ENCODE results near the gene REXO1. TPM values are rescaled to one million over a fixed set of nuclear protein-coding genes. Genes with fewer than 3 reads are reported as not detected.

The REXO1 gene
- total and polyA plus RNA-seq, 2 of the 13 experiments (the other 11 are each of a cell fraction or from before 2014, with no cell fraction given): 5.0 to 11.2 TPM

DNA sequence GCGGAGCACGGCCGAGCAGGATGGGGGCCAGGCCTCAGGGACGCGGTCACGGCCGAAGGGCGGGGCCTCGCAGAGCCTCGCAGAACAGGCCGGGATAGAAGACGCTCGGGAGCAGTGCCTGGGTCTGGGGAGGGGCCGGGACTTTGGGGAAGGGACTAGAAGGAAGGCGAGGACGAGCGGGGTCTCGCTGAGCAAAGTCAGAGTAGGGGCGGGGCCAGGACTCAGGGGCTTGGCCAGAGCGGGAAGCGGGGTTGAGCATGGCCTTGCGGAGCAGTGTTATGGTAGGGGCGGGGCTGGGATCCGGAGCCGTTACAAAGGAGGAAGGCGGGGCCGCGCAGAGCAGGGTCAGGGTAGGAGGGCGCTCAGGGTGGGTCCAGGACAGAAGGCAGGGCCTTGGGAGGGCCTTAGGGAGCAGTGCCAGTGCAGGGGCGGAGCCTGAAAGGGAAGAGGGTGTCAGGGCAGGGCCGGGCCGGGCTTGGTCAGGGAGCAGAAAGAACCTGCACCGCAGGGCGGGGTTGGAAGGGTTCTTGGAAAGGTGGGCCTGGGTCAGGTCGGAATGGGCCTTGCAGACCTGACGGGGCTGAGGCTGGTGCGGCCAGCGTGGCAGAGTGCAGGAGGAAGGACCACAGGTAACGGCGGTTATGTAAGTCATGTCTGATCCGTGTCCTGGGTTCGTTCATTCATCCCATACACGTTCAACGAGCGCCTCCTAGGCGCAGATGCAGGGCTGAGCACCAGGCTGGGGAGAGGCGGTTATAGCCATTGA lies 35.7 kb downstream of the REXO1 start (continued):
- no peak for TF ChIP-seq ZNF354B (CRISPR knock-in tag; IDR thresholded peaks at IDR 0.05)
- TF ChIP-seq MLLT10 (CRISPR knock-in tag; IDR thresholded peaks at IDR 0.05): no peak
- no peak for TF ChIP-seq FOXK2 (IDR thresholded peaks at IDR 0.05)
- TF ChIP-seq KAT2B (IDR thresholded peaks at IDR 0.05; ENCODE audit: borderline replicate concordance, low read depth, low read length): no peak
- no peak for TF ChIP-seq DPF2 (CRISPR knock-in tag; IDR thresholded peaks at IDR 0.05; ENCODE audit: borderline replicate concordance, low read depth)
- TF ChIP-seq, protein P1, sequence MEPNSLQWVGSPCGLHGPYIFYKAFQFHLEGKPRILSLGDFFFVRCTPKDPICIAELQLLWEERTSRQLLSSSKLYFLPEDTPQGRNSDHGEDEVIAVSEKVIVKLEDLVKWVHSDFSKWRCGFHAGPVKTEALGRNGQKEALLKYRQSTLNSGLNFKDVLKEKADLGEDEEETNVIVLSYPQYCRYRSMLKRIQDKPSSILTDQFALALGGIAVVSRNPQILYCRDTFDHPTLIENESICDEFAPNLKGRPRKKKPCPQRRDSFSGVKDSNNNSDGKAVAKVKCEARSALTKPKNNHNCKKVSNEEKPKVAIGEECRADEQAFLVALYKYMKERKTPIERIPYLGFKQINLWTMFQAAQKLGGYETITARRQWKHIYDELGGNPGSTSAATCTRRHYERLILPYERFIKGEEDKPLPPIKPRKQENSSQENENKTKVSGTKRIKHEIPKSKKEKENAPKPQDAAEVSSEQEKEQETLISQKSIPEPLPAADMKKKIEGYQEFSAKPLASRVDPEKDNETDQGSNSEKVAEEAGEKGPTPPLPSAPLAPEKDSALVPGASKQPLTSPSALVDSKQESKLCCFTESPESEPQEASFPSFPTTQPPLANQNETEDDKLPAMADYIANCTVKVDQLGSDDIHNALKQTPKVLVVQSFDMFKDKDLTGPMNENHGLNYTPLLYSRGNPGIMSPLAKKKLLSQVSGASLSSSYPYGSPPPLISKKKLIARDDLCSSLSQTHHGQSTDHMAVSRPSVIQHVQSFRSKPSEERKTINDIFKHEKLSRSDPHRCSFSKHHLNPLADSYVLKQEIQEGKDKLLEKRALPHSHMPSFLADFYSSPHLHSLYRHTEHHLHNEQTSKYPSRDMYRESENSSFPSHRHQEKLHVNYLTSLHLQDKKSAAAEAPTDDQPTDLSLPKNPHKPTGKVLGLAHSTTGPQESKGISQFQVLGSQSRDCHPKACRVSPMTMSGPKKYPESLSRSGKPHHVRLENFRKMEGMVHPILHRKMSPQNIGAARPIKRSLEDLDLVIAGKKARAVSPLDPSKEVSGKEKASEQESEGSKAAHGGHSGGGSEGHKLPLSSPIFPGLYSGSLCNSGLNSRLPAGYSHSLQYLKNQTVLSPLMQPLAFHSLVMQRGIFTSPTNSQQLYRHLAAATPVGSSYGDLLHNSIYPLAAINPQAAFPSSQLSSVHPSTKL (CRISPR knock-in tag; IDR thresholded peaks at IDR 0.05): peak; percentile 37; the same call in 1 of the 2 replicates
- 0 out of 2 replicates have a peak, but pooled peaks have one; percentile 17 for TF ChIP-seq ZNF264 (CRISPR knock-in tag; IDR thresholded peaks at IDR 0.05)
- TF ChIP-seq TP53 (CRISPR knock-in tag; conservative IDR thresholded peaks at IDR 0.05): no peak
- no peak for TF ChIP-seq KDM3A (CRISPR knock-in tag; IDR thresholded peaks at IDR 0.05; ENCODE audit: low read depth)
- TF ChIP-seq WIZ (CRISPR knock-in tag; IDR thresholded peaks at IDR 0.05): no peak
- TF ChIP-seq ZNF713 (CRISPR knock-in tag; IDR thresholded peaks at IDR 0.05): peak; percentile 91
- no peak for TF ChIP-seq REXO4 (CRISPR knock-in tag; IDR thresholded peaks at IDR 0.05; ENCODE audit: borderline replicate concordance)
- TF ChIP-seq ZNF652 (CRISPR knock-in tag; IDR thresholded peaks at IDR 0.05; ENCODE audit: borderline replicate concordance, low read depth): no peak
- peak; percentile 37 for TF ChIP-seq TBL1XR1 (IDR thresholded peaks at IDR 0.05; ENCODE audit: borderline replicate concordance, low read length, partially characterized antibody)
- TF ChIP-seq KMT2B (CRISPR knock-in tag; IDR thresholded peaks at IDR 0.05): peak; percentile 30; the same call in 1 of the 2 replicates
- TF ChIP-seq PHF20 (CRISPR knock-in tag; IDR thresholded peaks at IDR 0.05): peak; percentile 52
- TF ChIP-seq CEBPG (CRISPR knock-in tag; IDR thresholded peaks at IDR 0.05): no peak; the same call in 1 of the 2 replicates
- no peak for TF ChIP-seq SIN3B (IDR thresholded peaks at IDR 0.05; ENCODE audit: low read length)
- TF ChIP-seq ZNF788 (CRISPR knock-in tag; IDR thresholded peaks at IDR 0.05; ENCODE audit: borderline replicate concordance): peak; percentile 85; the same call in 1 of the 2 replicates
- peak; percentile 38; the same call in 1 of the 2 replicates for TF ChIP-seq ZBTB20 (CRISPR knock-in tag; IDR thresholded peaks at IDR 0.05; ENCODE audit: borderline replicate concordance, low read depth)
- peak; percentile 62; the same call in 1 of the 2 replicates for TF ChIP-seq ERF (CRISPR knock-in tag; IDR thresholded peaks at IDR 0.05)
- TF ChIP-seq AGO1 (IDR thresholded peaks at IDR 0.05; ENCODE audit: low read depth, low read length, poor library complexity, severe bottlenecking): peak; percentile 67
- peak; percentile 16; the same call in 1 of the 2 replicates for TF ChIP-seq TFE3 (CRISPR knock-in tag; IDR thresholded peaks at IDR 0.05)
- TF ChIP-seq NFE2L2 (IDR thresholded peaks at IDR 0.05; ENCODE audit: low read length): no peak

Measured in HepG2 (cell line).